MM.1S (cell line): Measurements from ENCODE around the gene FAF1.

Experiments
- DNase-seq: peaks from one replicate; pipeline ENCODE4 v3.0.0-alpha.2; 2015
- H2AFZ ChIP-seq: fragments of 300-600 bp; sonication (generic); 2 replicates; pipeline ENCODE4 v1.6.0; 2016; ENCODE audit warnings: antibody characterized with exemption, low read length
- H3F3A ChIP-seq: fragments of 300-600 bp; sonication (generic); 2 replicates; pipeline ENCODE4 v1.6.1; 2016; ENCODE audit warnings: mild to moderate bottlenecking, antibody characterized with exemption, low read length, moderate library complexity, mixed read lengths; ENCODE audit not compliant: insufficient read depth
- H3K27ac ChIP-seq: fragments of 300-600 bp; sonication (generic); 2 replicates; pipeline ENCODE4 v1.5.1; 2016; ENCODE audit warnings: mild to moderate bottlenecking, low read length
- H3K27me3 ChIP-seq: fragments of 300-600 bp; sonication (generic); replicated peaks from 2 replicates; pipeline ENCODE4 v1.6.0; 2016; ENCODE audit warnings: low read length; ENCODE audit not compliant: insufficient read depth
- H3K36me3 ChIP-seq: fragments of 300-600 bp; sonication (generic); replicated peaks from 2 replicates; pipeline ENCODE4 v1.6.1; 2016; ENCODE audit warnings: mild to moderate bottlenecking, low read length, mixed read lengths; ENCODE audit not compliant: insufficient read depth
- H3K4me1 ChIP-seq: fragments of 300-600 bp; sonication (generic); 2 replicates; pipeline ENCODE4 v1.6.1; 2016; ENCODE audit warnings: low read length, mixed read lengths
- H3K4me2 ChIP-seq: fragments of 300-600 bp; sonication (generic); 2 replicates; pipeline ENCODE4 v1.6.0; 2016; ENCODE audit warnings: low read depth, low read length
- H3K4me3 ChIP-seq: fragments of 300-600 bp; sonication (generic); 2 replicates; pipeline ENCODE4 v1.5.1; 2016; ENCODE audit warnings: low read length, mixed read lengths
- H3K79me2 ChIP-seq: fragments of 300-600 bp; sonication (generic); 2 replicates; pipeline ENCODE4 v1.6.1; 2016; ENCODE audit warnings: mixed run types, low read length, mixed read lengths
- H3K9ac ChIP-seq: fragments of 300-600 bp; sonication (generic); 2 replicates; pipeline ENCODE4 v1.6.1; 2016; ENCODE audit warnings: low read length, mixed read lengths
- H3K9me2 ChIP-seq: fragments of 300-600 bp; sonication (generic); replicated peaks from 2 replicates; pipeline ENCODE4 v1.6.1; 2016; ENCODE audit warnings: mild to moderate bottlenecking, low read length, mixed read lengths; ENCODE audit not compliant: insufficient read depth
- H3K9me3 ChIP-seq: fragments of 300-600 bp; sonication (generic); replicated peaks from 2 replicates; pipeline ENCODE4 v1.6.1; 2016; ENCODE audit warnings: mild to moderate bottlenecking, low read length, mixed read lengths; ENCODE audit not compliant: insufficient read depth
- H4K20me1 ChIP-seq: fragments of 300-600 bp; sonication (generic); 2 replicates; pipeline ENCODE4 v1.6.1; 2016; ENCODE audit warnings: mild to moderate bottlenecking, low read length, moderate library complexity, mixed read lengths; ENCODE audit not compliant: insufficient read depth
- CTCF ChIP-seq: fragments of 300-600 bp; sonication (generic); IDR thresholded peaks from 2 replicates; pipeline ENCODE4 v1.5.1; 2016; ENCODE audit warnings: antibody characterized with exemption, low read length, mixed read lengths
- EZH2 ChIP-seq: fragments of 300-600 bp; sonication (generic); optimal IDR thresholded peaks from 2 replicates; pipeline ENCODE3; 2017; ENCODE audit warnings: low read depth, mild to moderate bottlenecking, antibody characterized with exemption, low read length, mixed read lengths
- EZH2phosphoT487 ChIP-seq: fragments of 300-600 bp; sonication (generic); IDR thresholded peaks from 2 replicates; pipeline ENCODE4 v1.6.1; 2018; ENCODE audit warnings: antibody characterized with exemption, low read length

The FAF1 gene

GRCh38 chr1:50492142-50492541 lies 467.9 kb downstream of the FAF1 start:
- H3K4me1 ChIP-seq, result peaks cover 15% of the 10 kb centered on the region
- H3K9me3 ChIP-seq, result no peaks in the 10 kb centered on the region
- H3F3A ChIP-seq, result peaks cover 10% of the 10 kb centered on the region; the same call in 1 of the 2 replicates
- no peaks in the 10 kb centered on the region for H4K20me1 ChIP-seq
- no peak overlapping the region for H2AFZ ChIP-seq
- TF ChIP-seq CTCF, result no peak
- no peak for TF ChIP-seq EZH2phosphoT487
- TF ChIP-seq EZH2, result no peak
- no peak overlapping the region for H3K4me2 ChIP-seq
- H3K79me2 ChIP-seq, result no peaks in the 10 kb centered on the region
- no peak overlapping the region for H3K4me3 ChIP-seq
- H3K9me2 ChIP-seq, result no peaks in the 10 kb centered on the region
- DNase-seq, result no peak
- H3K9ac ChIP-seq, result no peak overlapping the region
- H3K27ac ChIP-seq, result no peak overlapping the region
- H3K36me3 ChIP-seq, result no peaks in the 10 kb centered on the region
- no peaks in the 10 kb centered on the region for H3K27me3 ChIP-seq

GRCh38 chr1:50491142-50491541 lies 468.9 kb downstream of the FAF1 start:
- TF ChIP-seq EZH2, result no peak
- no peak for TF ChIP-seq EZH2phosphoT487
- TF ChIP-seq CTCF, result no peak
- Histone ChIP-seq H3K9me2 (no peaks in the 10 kb centered on the region), H3K27me3 (no peaks in the 10 kb centered on the region), H3F3A (peaks cover 10% of the 10 kb centered on the region; the same call in 1 of the 2 replicates), H4K20me1 (no peaks in the 10 kb centered on the region), H2AFZ (no peak overlapping the region), H3K9me3 (no peaks in the 10 kb centered on the region), H3K9ac (no peak overlapping the region), H3K4me1 (peaks cover 9% of the 10 kb centered on the region), H3K79me2 (no peaks in the 10 kb centered on the region), H3K4me3 (no peak overlapping the region), H3K27ac (peak overlapping the region; percentile 51; the same call in 1 of the 2 replicates), H3K4me2 (peak overlapping the region; percentile 30; the same call in 1 of the 2 replicates), H3K36me3 (no peaks in the 10 kb centered on the region)
- DNase-seq, result peak; percentile 27

DNA sequence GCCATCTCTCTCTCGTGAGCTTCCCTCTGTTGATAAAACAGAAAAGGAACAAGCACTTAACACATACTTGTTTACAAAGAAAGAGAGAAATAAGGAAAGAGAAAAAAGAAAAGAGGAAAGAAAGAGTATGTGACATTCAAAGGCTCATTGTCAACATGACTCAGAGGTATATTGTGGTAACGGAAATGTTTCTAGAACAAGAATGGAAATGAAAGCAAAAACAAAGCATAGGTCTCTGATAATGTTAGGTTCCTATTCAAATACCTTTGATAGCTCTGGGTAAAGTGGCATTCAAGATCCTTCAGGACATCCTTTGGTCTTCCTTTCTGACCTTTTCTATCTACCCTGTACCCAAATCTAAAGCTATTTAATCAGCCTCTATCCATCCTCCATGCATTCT lies 469.4 kb downstream of the FAF1 start:
- Histone ChIP-seq H3K9ac (no peak overlapping the region), H3K27ac (peak overlapping the region; percentile 51; the same call in 1 of the 2 replicates), H3K9me2 (no peaks in the 10 kb centered on the region), H4K20me1 (no peaks in the 10 kb centered on the region), H3K4me1 (peaks cover 7% of the 10 kb centered on the region; the same call in 1 of the 2 replicates), H3K79me2 (no peaks in the 10 kb centered on the region), H3K36me3 (no peaks in the 10 kb centered on the region), H3K27me3 (no peaks in the 10 kb centered on the region), H3K4me3 (no peak overlapping the region), H3K9me3 (no peaks in the 10 kb centered on the region), H3K4me2 (peak overlapping the region; percentile 30; the same call in 1 of the 2 replicates), H3F3A (peaks cover 10% of the 10 kb centered on the region; the same call in 1 of the 2 replicates), H2AFZ (no peak overlapping the region)
- peak; percentile 46 for DNase-seq
- TF ChIP-seq EZH2, result no peak
- no peak for TF ChIP-seq CTCF
- no peak for TF ChIP-seq EZH2phosphoT487
